ENCODE measurements around the gene TMEM184C.

TMEM184C gene

DNA sequence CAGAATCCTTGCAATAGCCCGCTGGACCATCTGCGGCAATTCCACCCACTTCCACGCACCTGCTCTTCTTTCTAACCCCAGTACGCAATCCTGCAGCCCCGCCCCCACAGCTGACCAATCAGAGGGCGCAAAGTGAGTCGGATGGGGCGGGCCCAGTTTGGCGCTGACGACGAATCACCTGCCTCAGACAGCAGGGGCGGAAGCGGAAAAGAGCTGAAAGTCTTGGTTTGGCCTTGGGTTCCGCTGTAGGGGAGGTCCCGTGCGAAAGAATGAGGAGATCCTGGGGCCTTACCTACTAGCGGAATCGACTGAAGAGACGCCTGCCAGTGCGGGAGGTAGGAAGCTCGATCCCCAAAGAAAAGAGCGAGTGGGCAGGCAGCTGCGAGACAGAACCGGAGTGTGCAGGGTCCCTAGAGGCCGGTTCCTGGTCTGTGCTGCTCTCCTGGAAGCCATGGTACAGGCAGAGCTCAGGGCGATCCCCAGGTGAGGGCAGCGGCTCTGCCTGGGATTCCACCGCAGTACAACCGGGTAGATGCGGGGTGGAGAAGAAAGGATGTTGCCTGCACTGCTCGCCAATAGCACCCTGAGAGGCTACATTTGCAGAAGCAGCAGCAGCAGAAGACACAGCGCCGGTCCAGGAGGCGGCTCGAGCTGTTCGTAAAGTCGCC, at the start of gene TMEM184C:
Gene TMEM184C (plus strand): TSS at position 225 of the 668 bp plus-strand sequence. CDS start 560 bp downstream, outside the sequence.
- peak; percentile 56 for DNase-seq

DNA sequence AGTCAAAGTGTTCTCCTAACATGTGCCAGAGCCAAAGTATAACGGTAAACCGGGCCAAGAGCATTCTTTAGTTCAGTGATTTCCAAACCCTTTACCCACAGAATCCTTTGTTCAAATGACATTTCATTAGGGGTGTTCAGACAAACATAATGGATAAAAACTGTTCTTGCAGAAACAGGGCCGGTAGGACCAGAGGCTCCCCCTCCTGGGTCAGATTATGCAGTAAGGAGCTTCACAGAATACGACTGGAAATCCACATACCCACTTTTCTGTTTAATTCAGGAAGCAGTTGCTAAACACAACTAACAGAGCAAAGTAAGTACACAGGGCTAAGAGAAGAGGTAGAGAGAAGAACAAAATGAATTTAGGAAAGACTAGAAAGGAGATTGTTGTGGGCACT, 46.6 kb upstream of the TMEM184C start:
- DNase-seq = no peak

DNA sequence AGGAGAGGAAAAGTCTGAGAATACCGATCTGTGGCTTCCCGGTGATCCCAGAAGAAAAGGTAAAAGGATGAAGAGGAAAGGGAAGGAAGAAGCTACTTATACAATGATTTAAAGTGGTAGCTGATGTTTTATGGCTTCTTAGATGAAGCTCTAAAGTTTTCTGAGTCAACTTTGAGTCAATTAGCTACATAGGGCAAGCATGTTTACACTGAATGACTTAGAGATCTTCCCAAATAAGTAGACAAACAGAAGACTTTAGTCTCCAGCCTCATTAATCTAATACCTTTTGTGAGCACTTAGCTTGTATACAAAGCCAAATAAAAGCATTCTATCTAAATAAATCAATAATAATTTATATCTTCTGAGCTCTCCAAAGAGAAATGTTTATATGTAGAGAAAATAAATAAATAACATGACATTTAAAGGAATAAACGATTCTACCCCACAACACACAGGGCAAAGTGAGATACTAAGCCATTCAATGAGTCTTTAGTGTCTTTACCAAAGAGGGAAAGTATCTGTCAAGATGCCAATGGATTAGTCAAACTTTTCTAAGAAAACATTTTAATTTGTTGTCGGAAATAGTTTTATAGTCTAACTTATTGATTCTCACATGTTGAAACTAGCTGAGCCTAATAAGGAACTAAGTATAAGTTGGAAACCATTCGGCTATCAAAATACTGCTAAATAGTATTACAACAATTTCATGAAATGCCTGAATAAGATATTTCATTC, 46.0 kb upstream of the TMEM184C start:
- no peak for DNase-seq

DNA sequence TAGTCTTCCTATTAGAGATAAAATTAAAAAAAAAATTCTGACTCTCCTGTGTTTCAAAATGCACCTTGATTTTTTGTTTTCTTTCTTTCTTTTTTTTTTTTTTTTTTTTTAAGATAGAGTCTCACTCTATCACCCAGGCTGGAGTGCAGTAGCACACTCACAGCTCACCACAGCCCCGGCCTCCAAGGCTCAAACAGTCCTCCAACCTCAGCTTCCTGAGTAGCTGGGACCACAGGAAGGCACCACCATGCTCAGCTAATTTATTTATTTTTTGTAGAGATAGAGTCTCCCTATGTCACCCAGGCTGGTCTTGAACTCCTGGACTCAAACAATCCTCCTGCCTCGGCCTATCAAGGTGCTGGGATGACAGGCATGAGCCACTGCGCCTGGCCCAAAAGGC, 41.1 kb upstream of the TMEM184C start:
- no peak for DNase-seq

DNA sequence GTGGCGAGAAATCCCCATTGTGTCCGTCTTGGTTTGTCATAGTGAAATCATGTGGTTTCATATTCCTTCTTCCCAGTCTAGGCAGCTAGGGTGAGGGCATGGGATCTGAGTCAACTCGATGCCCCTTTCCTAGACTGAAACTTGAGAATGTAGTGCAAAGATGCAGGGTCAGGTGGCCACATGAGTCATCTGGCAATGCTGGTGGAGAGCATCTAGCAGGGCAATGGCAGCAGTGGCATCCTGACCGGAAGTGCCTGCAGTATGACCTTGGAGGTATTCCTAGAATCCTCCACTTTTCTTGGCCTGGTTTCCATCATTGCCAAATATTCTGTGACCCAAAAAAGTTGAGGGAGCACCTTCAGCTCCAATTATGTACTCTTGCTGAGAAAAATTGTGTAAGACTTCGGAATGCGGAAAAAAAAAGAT, 39.1 kb upstream of the TMEM184C start:
- DNase-seq = no peak

DNA sequence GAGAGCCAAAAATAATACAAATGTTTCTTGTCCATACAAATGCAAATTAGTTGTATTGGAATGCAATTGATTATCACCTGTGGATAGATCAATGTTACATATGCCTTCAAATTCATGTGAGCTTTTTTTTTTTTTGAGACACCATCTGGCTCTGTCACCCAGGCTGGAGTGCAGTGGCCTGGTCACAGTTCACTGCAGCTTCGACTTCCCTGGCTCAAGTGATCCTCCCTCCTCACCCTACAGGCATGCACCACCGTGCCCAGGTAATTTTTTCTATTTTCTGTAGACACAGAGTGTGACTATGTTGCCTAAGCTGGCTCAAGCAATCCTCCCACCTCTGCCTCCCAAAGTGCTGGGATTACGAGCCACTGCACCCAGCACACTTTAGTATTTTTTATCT, 38.6 kb upstream of the TMEM184C start:
- DNase-seq = no peak

DNA sequence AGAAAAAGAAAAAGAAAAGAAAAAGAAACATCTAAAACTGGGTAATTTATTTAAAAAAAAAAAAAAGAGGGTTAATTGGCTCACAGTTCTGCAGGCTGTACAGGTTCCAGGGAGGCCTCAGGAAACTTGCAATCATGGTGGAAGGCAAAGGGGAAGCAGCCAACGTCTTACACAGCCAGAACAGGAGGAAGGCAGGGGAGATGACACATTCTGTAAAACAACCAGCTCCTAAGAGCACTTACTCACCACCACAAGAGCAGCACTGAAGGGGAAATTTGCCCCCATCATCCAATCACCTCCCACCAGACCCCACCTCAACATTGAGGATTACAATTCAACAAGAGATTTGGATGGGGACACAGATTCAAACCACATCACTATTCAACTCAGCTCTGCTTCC, 36.8 kb upstream of the TMEM184C start:
- no peak for DNase-seq

DNA sequence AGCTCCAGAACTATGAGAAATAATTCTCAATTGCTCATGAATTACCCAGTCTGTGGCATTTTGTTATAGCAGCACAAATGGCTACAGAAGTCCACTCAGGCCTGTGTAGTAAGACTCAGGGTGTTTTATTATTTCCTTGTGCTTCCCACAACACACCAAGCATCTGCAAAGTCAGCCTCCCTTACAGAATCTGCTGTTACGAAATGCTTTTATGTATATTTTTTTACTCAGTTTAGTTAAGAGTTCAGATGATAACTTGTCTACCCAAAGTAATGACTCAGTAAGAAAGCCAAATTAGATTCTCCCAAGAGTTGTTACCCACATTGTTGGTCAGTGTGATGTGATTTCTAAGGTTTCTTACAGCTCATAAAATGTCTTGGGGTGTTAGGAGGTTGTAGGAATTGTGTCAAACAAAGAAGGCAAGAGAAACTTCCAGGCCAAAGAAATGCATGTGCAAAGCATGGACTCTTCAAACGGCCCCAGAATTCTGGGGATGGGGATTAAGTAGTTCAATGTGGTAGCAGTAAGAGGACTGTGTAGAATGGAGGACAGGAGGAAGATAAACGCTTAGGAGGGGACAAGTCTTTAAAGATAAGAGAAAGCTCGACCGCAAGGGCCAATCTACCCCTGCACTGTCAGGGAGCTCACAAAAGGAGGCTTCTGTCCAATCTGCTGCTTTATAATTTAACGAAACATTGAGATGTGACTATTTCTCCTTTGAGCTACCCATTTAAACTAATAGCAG, 35.4 kb upstream of the TMEM184C start:
- DNase-seq = no peak

DNA sequence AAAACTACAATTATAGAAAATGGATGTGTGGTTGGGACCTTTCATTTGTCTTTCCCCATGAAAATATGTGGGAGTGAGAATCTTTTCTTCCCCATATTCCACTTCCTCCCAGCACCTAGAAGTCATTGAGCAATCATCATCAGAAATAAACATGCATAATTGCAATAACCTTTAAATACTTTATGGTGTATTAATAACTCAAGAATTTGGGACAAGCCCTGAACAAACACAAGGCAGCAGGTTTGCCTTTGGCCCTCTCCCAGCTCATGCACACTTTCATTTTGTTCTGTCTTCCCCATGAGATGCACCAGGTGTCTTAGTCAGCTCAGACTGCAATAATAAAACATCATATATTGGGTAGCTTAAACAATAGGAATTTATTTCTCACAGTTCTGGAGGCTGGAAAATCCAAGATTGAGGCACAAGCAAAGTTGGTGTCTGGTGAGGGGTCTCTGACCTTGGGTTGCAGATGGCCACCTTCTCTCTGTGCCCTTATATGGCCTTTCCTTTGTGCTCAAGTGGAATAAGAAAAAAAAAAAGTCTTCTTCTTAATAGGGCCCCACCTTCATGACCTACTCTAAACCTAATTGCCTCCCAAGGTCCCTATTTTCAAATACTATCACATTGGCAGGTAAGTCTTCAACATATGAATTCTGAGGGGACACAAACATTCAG, 34.7 kb upstream of the TMEM184C start:
- DNase-seq = no peak

DNA sequence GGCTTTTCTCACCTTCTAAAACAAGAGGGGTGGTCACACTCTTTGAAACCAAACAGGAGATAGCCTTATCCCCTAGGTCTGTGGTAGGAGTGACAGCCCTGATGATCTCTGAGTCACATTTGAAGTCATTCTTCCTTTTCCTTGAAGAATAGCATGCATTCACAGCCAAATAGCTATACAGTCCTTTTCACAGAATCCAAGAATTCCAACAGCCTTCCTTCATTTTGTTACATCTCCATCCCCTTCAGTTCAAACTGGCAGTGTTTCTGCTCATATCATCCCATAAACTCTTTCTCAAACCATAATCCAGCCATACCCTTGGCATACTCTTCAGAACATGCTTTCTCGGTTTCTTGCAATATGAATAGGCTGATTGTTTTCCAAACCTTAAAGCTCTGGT, 33.3 kb upstream of the TMEM184C start:
- DNase-seq = no peak

DNA sequence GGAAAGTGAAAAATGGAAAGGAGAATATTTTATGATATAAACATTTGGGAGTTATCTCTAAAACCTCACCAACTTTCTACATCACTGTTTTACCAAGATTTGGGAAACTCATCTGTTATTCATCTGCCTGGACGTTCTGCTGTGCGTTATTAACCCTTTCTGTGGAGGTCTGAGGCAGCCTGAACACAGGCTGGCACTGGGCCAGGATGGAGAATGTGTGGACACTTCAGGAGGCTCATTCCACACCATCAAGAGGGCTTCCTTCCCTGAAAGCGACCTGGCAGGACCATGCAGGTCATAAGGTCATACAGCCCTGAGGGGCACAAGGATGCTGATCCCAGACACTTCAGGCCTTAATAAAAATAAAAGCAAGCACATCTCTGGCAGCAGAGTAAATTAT, 31.2 kb upstream of the TMEM184C start:
- DNase-seq = no peak

DNA sequence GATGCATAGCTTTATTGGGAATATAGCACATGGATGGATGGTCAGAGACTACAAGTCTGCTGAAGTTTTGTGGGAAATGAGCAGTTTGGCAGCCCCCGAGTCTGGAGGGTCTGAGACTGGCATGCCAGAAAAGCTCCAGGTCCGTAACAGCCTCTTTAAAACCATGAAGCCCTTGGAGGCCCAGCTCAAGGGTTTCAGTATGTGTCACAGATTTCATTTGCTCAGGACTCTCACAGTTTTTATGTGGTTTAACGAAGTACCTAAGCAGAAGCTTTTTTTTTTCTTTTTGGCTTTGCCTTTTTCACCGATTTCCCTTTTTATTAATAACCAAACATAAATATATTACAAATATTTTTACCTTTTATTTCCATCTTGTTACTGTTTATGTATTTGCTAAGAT, 30.6 kb upstream of the TMEM184C start:
- DNase-seq = no peak

DNA sequence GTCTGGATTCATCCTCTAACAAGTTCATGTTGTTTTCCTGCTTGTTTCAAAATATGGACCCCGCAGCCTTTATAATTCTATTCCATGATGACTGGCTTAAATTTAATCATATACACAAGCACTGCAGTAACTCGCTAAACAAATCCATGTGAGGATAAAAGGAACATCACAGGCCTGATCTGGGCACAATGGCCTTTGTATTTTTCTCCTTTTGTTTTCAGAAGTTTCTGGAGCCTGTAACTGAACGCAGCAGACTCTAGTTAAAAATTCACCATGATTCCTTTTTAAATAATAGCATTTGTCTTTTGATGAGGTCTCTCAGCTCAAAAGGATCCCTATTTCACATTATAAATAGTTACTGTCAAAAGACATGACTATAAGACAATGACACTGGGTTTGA, 30.2 kb upstream of the TMEM184C start:
- DNase-seq = no peak

DNA sequence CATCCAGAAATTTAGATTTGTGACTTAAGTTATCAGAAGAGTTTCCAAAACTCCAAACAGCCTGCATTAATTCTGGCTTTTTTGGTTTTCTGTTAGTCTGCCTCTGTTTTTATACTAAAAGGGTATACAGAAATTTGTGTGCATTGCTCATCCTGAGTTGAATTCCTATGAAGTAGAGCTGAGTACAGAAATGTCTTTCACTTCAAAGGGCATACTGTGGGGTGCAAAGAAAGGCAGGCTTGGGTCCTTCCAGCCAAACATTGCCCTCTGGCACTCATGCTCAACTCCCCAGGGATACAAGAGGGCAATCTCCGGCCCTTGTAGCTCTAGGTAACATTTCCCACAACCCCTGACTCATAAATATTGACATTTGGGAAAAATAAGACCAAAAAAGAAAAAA, 27.6 kb upstream of the TMEM184C start:
- no peak for DNase-seq

DNA sequence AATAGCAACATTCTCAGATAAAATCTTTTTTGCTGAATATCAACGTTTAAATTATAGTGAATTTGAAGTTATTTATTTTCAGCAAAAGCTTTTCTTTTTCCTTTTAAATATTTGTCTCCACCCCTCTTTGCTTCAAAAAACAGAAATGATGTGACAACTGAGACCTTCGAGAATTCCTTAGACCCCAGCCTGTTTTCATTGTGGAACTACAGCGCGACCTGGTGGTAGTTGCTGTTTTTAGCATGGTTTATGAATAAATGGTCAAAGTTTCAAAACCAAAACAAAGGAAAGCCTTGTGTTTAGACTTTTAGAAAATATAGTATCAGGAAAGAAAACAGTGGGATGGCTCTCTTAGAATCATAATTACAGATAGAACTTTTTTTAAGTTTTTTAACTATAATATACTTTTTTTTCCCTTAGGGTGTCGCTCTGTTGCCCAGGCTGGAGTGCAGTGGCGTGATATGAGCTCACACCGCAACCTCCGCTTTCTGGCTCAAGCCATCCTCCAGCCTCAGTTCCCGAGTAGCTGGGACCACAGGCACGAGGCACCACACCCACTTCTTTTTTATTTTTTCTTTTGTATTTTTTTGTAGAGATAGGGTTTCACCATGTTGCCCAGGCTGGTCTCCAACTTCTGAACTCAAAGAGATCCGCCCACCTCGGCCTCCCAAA, 26.8 kb upstream of the TMEM184C start:
- no peak for DNase-seq

DNA sequence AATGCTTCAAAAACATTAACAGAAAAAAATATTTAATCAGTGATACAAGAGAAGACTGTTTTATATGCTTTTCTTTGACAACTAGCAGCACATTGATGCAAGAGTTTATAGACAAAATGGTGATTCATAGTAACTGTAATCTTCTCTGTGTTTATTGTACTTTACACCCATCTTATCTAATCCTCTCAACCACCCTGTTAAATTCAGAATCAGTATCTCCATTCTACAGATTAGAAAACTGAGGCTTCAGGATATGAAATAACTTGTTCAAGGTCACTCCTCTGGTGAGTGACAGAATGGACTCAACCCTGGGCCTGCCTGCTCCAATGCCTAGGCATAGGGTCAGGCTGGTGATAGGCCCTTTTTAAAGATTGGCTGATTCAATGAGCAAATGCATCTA, 26.1 kb upstream of the TMEM184C start:
- no peak for DNase-seq

DNA sequence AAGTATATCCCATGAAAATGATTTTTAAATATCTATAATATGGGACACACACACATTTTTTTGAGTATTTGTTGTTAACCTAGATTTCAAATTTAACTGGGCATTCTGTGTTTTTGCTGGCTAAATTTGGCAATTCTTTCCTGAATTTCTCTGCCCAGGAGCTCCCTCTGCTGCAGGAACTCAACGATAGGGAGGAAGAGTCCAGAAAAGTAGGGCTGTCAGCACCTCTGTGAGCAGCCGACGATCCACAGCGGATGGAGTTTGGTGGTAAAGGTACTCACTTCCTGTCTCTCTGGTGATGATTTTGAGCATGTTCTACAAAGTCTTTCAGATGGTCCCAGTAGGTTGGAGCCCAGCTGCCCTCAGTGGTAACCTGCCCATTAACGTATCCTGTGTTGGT, 23.1 kb upstream of the TMEM184C start:
- no peak for DNase-seq

DNA sequence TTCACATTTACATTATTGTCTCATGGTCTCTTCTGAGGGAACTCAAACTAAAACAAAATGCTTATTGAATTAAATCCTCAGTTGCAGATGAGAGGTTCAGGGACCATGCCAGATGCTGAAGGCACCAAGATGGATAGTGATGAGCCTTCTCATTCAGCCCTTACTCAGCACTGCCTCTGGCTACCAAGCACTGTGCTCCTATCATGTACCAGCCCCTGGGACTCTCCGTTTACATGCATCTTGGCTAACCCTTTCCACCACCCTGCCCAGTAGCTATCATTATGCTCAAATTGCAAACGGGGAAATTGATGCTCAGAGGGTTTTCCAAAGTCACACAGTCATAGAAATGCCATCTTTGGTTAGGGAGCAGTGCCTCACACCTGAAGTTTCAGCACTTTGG, 22.6 kb upstream of the TMEM184C start:
- no peak for DNase-seq

DNA sequence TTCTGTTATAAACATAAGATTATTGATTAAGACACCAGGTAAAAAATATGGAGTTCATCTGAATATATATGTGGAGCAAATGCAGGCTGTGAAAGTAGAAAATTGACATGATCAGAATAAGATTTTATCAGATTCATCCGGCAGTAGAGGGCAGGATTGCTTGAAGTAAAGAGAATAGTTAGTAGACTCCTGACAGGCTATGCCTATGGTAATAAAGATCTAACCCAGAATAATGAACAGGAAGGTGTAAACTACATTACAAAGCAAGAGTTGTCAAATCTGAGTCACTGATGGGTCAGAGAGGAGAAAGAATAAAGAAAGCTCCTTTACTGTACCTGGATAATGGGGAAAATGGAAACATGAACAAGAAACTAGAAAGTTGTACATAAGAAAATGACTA, 20.8 kb upstream of the TMEM184C start:
- no peak for DNase-seq

DNA sequence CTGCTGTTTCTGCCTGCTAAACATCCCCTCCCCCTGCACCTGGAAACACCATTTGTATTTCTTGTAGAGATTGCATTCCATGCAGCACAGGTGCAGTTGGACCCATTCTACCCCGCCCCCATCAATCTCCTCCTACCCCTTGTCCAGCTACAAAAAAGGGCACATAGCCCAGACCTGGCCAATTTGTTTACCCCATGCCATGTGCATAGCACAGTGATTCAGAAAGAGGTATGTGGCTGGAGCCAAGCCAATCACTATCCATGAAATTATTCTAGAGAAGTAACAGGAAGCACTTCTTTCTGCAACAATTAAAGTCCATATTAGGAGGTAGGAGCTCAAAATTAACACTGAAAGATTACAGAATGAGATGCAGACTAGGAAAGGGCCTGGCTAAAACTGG, 20.2 kb upstream of the TMEM184C start:
- no peak for DNase-seq

DNA sequence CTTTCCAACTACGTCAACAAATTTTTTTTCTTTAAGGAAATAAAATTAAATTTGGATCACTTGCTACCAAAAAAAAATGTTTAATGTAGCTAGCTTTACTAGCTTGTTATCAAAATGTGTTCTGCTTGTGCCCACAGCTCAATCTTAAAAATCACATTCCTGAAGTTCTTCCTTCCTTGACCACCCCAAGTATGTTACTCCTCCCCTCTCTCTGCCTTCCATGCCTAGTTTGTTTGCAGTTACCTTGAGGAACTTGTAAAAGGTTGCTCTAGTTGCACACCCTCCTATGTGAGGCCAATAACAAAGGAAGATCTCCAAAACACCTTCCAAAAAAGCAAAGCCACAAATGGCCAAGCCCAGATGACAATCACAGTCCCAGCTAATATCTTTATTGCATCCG, 19.6 kb upstream of the TMEM184C start:
- no peak for DNase-seq

DNA sequence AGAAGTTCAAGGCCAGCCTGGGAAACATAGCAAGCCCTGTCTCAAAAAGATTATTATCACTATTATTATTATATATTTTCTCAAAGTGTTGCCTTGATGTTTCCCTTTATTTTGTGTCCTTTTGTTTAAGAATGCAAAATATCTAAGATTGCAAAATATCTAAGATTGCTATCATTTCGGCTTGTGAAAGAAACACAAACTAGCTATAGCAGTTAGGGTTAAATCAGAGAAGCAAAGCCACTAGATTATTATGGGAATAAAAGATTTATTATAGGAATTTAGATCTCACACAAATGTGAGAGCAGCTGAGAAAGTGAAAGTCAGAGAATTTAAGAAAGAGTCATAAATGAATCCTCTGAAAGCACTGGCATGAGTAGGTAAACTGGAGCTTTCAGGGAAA, 18.0 kb upstream of the TMEM184C start:
- no peak for DNase-seq

DNA sequence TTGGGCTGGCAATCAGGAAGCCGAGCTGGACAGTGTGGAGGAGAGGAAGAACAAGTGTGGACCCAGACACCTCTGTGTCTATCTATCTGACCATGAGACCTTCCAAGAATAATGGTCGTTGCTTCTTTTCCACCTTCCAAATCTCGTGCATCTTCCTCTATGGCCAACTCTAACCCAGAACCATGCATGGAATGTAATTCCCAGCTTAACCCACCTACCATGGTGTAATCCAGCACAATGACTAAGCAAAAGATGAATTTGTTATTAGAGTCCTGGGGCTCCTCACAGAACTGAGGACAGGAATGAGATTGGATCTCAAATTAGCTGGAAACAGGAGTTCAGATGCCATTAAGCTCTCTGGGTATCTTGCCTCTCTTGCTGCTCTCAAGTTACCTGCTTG, 17.4 kb upstream of the TMEM184C start:
- no peak for DNase-seq

Measured in NCI-H2081 treated with DMSO at 0.1 percent for 48 hours (cell line).